GM21528 (cell line): ENCODE results near the gene MLKL.

Experiments
- ATAC-seq: cut with Tn5 transposase; IDR thresholded peaks from one replicate; pipeline ENCODE4 v1.9.1; 2021; ENCODE audit warnings: mild to moderate bottlenecking, moderate library complexity; ENCODE audit not compliant: unreplicated experiment, low FRiP score

The MLKL gene

DNA sequence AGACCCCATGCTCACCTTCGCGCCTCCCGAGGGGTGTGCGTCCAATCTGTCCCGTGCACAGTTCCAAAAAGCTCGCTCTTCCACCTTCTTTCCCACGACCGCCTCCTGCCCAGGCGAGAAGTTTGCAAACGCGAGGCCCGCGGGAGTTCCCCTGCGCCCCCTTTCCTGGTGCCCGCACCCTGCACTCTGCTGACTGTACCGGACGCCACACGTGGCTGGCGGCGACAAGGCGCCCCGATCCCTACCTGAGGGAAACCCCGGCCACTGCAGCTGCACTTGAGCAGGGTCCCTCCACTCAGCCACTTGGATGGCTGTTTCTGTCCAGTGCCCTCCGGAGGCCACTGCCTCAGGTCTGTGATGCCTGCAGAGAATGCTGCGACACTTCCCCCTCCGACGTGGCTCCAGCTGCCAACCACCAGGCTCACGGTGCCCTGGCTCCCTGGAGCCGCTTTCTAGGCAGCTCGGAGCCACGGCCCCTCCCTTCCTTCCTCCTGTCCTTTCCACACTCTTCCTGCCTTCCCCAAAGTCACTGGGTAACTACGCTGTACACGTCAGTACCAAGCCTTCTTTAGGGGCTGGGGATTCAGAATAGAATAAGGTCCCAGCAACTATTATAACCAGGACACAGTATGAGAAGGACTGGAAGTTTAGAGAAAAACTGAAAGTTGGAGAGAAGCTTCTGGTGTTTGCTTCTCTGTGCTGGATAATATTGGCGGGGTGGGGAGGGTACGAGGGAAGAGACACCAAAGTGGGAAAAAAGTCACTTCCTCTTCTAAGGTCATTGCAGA lies at the start of gene MLKL:
MLKL (minus strand) TSS at position 425 of the 788 bp plus-strand sequence. CDS start 5,105 bp downstream, outside the sequence.
- ATAC-seq = peak; percentile 40

DNA sequence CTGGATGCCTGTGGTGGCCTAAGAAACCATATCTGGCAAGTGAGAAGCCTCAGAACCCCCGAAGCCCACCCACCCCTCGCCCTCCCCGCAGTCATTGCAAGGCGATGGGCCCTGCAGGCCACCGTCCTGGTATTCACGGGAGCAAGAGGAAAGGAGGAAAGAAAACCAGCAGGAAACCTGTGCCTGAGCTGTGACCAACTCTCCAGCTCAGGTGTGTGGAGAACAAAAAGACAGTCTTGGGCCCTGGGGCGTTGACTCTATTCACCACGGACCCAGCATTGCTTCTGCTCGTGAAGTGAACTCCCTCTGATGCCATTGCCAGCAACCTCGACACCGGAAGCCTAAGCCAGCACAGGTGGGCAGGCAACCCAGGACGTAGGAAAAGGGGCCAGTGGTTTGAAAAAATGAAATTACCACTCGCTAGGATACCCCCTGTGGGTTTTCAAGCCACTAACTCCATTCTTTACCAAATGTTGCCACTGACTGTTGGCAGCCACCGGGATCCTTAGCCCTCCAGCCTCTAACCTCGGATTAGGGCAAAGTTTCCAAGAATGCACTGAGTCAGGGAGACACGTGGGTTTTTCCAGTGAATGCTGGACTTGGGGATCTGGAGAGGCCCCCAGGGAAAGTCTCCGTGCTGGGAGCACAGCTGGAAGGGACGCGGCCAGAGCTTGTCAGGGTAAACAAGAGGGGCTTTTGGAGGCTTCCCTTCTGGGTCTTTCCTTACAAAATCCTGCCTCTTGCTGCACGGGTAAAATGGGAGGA lies 48.8 kb upstream of the MLKL start:
- no peak for ATAC-seq

DNA sequence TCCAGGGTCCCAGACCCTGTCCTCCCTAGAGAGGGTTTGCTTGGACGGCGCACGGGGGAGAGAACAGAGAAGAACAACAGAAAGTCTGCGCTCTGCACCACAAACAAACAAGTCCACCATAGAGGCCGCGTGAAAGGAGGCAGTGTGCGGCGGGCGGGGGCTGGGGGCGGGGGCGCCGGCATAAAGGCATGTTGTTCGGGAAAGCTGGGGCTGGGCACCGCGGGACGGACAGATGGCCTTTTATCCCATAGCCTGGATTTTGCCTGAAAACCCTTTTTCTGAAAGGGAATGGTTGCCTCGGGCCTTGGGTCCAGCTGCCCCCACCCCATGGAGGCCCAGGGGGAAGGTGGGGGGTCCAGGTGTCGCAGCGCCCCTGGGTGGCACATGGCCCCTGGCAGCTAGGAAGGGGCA lies 48.0 kb upstream of the MLKL start:
- ATAC-seq = no peak

DNA sequence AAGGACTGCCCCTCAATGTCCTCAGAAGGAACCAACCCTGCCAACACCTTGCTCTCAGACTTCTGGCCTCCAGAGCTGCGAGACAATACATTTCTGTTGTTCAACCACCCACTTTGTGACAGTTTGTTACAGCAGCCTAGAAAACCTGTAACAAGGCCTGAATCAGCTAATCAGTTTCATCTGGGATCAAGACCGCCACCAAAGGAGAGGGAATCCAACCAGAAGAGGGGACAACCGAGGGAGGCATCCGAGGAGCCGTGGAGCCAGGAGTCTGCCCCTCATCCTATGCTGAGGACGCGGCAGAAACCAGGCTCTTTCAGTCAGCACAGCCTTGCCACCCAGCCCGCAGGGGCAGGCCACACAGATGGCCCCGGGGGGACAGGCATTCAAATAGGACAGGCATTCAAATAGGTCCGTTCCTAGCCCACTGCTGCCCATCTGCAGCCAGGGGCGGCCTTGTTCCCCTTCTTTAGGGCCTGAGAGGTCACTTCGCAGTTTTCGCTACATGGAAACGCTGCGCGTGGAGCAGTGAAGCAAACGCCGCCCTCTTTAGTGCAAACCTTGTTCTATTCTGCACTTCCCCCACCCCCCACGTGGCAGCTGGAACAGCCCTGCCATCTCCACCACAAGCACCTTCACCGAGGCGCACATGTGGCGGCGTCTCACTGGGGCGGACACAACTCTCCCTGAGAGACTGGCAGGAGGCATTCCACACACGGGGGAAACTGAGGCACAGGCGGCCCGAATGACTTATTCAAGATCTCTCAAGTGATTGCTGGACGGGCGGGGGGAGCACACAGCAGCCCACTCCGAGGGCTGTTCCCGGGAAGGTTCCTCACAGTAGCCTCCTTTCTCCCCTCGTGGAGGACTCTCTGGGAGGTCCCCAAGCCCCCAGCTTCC lies 47.3 kb upstream of the MLKL start:
- ATAC-seq = no peak

DNA sequence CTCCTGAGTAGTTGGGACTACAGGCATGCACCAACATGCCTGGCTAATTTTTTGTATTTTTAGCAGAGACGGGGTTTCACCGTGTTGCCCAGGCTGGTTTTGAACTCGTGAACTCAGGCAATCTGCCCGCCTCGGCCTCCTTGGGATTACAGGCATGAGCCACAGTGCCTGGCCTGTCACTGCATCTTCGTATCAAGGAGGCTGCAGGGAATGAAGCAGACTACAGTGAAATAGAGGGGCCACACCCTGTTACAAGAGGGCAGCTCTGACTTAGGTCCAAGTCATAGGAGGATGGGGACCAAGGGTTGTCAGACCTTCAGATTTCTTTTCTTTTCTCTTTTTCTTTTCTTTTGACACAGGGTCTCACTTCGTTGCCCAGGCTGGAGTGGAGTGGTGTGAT lies 45.3 kb upstream of the MLKL start:
- ATAC-seq = no peak

DNA sequence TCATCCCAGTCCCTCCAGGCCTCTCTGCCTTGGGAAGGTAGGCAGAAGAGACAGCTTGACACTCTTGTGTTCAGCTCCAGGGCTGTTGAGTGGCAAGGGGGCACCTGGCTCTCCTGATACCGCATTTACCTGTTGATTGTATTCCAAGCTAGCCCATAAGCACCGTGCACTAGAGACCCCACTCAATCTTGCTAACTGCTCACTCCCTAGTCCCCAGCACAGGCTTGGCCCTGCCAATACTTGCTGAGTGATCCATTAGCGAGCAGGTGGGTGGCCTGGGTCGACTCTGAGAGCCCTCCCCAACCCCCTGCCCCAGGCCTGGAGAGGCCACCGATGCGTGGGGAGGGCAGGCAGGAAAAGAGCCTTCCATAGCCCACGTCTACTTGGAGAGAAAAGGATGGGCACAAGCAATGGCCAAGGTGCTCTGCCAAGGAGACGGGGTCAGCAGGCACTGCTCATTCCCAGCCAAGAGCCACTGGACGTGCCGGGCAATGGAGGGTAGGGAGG lies 44.5 kb upstream of the MLKL start:
- no peak for ATAC-seq

DNA sequence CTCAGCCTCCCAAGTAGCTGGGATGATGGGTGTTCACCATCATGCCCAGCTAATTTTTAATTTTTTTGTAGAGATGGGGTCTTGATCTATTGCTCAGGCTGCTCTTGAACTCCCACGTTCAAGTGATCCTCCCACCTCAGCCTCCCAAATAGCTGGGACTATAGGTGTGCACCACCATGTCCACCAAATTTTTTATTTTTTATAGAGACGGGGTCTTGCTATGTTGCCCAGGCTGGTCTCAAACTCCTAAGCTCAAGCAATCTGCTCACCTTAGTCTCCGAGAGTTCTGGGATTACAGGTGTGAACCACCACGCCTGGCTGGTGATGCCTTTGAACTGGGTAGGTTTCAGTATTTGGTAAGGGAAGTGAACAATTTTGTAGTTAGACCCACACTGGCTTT lies 43.9 kb upstream of the MLKL start:
- no peak for ATAC-seq

DNA sequence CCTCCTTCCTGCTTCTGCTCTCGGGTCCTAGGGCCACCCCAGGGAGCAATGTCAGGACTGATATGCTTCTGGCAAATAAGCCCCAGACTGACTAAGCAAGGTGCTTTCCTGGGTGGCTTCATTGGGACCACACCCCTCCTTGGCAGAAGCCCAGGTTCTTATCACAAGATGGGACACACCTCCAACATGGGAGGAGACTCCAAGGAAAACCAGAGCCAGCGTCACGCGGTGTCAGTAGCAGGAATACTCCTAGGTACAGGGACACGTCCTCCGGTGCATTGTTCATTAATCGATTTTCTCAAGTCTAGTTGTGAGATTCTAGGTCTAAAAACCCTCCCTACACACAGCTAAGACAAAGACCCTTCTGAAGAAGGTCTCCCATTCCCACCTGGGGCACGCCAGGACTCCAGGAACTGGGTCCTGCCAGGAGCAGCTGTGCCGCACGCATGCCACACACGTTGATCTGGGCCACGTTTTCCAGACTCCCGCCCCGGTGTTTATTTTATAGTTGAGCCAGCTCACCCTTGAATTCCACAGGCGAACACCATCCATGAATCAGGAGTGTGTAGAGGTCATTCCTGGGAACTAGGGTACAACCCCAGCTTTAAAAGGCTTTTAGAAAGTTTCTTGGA lies 43.1 kb upstream of the MLKL start:
- ATAC-seq = no peak

DNA sequence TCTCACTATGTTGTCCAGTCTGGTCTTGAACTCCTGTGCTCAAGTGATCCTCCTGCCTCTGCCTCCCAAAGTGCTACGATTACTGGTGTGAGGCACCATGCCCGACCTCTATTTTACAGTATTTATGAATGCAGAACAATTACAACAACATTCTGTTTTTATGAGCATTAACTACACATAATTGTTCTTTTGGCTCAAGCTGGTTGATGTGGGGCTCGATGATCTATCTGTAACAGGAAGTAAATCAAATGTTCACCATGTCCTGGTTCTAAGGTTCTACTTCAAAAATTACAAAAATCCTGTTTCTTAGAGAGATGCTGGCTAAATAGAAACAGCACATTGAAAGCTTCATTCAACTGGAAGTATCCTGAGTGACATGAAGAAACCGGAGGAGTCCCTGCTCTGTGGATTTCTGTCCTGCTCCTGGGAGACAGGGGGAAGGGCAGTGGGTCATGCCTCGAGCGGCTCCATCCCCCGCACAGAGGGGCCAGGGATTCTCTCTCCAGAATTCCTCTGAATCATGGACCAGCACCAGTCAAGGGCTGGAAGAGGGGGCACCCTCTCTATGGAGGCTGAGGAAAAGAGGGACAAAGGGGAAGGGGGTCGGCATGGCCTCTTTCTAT lies 42.5 kb upstream of the MLKL start:
- ATAC-seq = no peak

DNA sequence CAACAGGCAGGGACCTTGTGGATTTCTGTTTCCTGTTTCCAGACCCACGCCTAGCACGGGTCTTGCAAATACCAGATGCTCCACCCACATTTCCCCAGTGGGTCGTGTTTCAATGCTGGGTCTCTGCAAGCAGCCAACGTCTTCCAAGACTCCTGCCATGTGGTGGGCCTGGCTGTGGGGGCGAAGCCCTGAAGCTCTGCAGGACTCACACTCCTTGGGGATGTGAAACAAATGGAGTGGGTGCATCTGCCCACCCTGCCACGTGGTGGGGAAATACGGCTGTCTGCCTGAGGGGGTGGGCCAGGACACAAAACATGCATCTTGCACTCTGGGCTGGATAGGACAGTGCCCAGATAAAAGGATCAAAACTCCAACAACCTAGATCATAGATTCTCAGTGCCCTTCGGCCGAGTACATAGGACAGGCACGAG lies 41.4 kb upstream of the MLKL start:
- ATAC-seq = no peak

DNA sequence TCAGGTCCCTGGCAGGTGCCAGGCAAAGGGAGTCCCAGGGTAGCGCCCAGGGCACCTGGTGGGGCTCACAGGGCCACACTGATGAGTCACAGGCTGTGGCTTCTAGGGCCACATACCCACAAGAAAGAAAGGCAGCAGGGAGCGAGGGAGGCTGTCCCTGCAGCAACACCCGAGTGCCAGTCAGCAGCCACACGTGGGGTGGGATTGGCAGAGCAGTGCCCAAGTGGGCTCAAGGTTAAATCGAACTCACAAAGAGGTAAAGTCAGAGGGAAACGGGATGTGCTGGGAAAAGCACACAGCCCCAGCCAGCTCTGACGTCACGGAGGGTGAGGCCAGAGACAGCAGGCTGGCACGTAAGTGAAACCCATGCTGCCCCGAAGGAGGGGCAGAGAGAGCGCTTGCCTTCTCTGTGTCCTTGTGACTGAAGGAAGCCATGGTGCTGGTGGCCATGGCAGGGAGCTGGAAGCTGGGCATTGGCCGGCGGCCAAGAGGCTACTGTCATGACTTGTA lies 40.2 kb upstream of the MLKL start:
- ATAC-seq = no peak

DNA sequence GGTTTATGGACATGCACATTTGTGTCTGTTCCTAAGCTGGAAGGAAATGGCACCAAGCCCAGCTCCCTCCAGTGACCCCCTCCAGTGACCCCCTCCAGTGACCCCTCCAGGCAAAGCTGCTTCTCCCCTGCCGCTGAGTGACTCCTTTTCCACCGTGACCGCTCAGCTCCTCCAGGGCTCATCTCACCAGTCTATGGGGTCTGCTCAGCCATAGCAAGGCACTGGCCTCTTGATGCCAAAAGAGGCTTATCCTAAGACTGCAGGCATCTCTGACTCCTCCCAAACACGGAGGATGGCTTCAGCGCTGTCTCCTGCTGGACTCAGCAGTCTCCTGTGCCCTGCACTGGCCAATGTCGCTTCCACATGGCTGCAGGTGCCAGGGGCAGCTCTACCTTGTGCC lies 38.6 kb upstream of the MLKL start:
- ATAC-seq = no peak

DNA sequence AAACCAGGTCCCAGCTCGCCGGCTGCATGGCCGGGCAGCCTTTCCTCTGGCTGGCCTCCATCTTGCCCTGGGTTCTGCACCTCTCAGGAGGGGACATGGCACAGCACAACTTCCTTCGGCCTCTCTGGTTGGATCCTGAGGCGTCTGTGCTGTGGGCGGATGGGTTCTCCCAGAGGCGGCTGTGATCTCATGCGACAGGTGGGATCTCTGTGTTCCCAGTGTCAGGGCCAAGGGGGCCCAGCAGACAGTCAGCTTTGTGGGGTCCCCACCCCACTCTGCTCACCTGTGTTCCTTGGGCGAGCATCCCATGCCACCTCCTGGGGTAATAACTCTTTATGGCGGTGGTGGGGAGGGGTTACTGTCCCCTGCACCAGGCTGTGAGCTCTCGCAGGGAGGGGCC lies 38.2 kb upstream of the MLKL start:
- no peak for ATAC-seq

DNA sequence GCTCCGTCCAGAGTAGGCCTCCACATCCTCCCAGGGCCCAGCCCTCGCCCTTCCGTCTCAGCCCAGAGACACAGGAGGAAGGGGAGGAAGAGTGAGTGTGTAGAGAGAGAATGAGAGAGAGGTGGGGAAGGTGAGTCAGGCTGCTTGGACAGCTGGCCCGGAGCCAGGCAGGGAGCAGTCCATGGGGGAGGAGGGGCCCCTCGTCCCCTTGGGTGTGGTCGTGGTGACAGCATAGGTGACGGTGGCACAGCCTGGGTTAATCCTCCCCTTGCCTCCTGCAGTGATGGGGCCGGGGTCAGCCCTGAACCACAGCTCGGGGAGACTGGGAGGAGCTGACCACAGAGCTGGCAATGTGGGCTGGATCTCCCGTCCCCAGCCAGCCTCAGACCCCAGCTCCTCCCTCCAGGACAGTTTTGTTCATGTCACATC lies 37.5 kb upstream of the MLKL start:
- ATAC-seq = no peak

DNA sequence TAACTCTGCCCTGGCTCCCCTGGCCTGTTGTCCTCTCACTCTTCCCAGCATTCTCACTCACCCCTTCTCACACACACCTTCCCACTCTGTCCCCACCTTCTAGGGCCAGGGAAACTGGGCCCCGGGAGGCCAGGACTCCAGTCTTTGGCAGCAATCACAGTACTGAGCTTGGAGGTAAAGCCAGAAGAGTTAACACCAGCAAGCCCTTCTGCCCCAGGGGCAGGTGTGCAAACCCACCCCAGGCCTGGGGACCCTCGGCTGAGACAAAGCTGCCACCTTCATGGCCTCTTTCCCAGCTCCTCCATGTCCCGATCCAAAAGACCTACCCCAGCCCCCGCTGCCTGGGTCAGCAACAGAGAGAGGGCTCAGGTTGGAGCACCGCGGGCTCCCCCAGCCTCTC lies 36.9 kb upstream of the MLKL start:
- no peak for ATAC-seq

DNA sequence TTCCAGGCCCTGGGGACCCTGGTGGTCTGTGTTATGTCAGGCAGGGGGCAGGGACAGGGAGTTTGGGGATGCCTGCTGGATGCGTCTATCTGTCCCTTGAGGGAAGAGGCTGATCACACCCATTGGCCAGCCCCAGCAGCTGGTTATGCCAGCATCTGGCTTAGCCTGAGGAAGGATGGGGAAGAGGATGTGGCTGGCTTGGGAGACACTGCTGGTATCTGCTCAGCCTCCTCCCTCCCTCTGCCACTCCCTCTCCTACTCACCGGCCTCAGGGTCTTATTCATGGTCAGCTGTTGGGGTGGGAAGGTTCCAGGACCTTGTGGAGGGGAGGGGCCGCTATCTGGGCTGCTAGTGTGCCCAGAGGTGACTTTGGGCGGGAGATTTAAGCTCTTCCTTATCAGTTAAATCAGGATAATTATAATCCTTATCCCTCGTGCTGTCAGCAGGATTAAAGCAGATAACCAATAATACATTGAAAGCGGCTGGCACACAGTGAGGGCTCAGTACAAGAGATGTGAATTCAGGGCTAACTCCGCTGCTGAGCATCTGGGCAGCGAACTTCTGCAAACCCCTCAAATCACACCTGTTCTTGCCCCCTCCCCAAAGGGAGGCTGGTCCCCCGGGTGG lies 36.0 kb upstream of the MLKL start:
- no peak for ATAC-seq

DNA sequence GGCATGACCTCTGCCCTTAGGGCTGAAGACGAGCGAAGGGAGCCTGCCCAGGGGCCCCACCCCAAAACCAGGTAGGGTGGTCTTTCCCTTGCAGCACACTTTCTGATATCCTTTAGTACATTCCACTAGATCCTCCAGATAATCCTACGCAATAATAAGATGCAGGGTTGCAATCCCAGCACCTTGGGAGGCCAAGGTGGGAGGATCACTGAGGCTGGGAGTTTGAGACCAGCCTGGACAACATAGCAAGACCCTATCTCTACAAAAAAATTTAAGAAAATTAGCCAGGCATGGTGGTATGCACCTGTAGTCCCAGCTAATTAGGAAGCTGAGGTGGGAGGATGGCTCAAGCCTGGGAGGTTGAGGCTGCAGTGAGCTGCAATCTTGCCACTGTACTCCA lies 34.9 kb upstream of the MLKL start:
- no peak for ATAC-seq

DNA sequence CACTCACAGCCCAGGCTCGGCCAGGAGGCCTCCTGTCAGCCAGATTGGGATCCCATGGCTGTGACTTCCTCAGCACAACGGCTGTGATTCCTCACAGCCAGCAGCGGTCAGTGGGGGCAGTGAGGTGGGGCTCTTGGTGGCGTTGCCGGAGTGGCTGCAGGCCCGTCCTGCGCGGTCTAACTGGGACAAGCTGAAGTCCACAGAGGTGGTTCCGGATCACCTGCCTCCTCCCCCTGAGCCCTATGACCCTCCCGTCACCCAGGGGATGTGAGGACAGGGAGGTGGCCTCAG lies 34.4 kb upstream of the MLKL start:
- no peak for ATAC-seq
